Epithelial cell of esophagus (primary cell): ENCODE data around the gene HIVEP1.

Experiments used
- DNase-seq: peaks from one replicate; pipeline ENCODE4 v3.0.0; 2010; ENCODE audit warnings: low read depth
- H3K4me3 ChIP-seq: 2 replicates; pipeline ENCODE4 v1.5.1; 2011; ENCODE audit warnings: mild to moderate bottlenecking, low read length, control low read depth
- CTCF ChIP-seq: IDR thresholded peaks from 2 replicates; pipeline ENCODE4 v1.5.1; 2011; ENCODE audit warnings: low read depth, mild to moderate bottlenecking, low read length, control low read depth, inconsistent platforms; ENCODE audit not compliant: insufficient read depth; ENCODE audit errors: missing control alignments

Gene HIVEP1

GRCh38 chr6:12158686-12159415 lies 146.7 kb downstream of the HIVEP1 start:
- peak; percentile 27 for TF ChIP-seq CTCF
- H3K4me3 ChIP-seq, result no peak overlapping the region

GRCh38 chr6:12160326-12160725 lies 148.2 kb downstream of the HIVEP1 start:
- no peak overlapping the region for H3K4me3 ChIP-seq
- no peak for TF ChIP-seq CTCF
- no peak for DNase-seq

More at GRCh38 chr6:12158686-12159415, 146.7 kb downstream of the HIVEP1 start:
- DNase-seq, result no peak

DNA sequence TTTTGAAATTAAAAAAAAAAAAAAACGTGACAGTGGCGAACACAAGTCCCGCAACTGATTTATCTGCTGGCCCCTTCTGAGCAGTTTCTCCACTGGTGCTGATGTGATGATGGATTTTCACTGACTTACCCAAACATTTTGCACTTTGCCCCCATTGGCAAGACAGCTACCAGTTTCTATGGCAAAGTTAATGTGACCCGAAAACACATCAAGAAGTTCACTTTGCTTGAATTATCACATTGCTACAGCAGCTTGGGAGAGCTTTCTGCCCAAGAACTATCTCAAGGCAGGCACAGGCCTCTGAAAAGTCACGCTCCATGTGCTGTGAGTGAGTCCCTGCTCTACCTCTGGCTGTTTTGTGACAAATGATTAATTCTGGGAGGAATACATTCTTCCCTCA lies 150.1 kb downstream of the HIVEP1 start:
- no peak overlapping the region for H3K4me3 ChIP-seq
- no peak for TF ChIP-seq CTCF
- DNase-seq, result no peak

GRCh38 chr6:12163149-12163548 lies 151.0 kb downstream of the HIVEP1 start:
- no peak for DNase-seq
- H3K4me3 ChIP-seq, result no peak overlapping the region
- TF ChIP-seq CTCF, result no peak

GRCh38 chr6:12163744-12164507 lies 151.8 kb downstream of the HIVEP1 start:
- H3K4me3 ChIP-seq, result no peak overlapping the region
- TF ChIP-seq CTCF, result no peak
- DNase-seq, result no peak

- no peak for DNase-seq
- TF ChIP-seq CTCF, result no peak
- no peak overlapping the region for H3K4me3 ChIP-seq
Observed at GRCh38 chr6:12164508-12164770, 152.3 kb downstream of the HIVEP1 start.

DNA sequence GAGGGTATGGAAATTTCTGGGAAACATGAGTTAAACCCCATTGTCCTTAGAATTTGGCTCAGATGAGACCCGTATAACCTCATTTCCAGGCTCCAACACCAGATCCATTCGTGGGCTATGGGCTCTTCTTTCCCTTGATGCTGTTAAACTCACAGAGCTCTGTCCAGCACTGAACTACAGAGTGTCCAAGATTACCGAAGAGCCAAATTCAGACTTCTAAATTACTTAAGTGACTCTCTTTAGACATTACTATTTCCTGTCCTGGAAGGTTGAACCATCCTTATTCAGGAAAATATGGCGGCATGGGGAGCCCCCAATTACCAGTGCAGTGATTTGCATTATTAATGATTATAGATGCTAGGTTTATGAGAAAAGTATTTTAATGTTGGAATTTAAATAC lies 153.2 kb downstream of the HIVEP1 start:
- H3K4me3 ChIP-seq, result no peak overlapping the region
- no peak for TF ChIP-seq CTCF
- no peak for DNase-seq
